ENCODE results near the gene ATG9B. TPM values are rescaled to one million over a fixed set of nuclear protein-coding genes. Genes with fewer than 3 reads are reported as not detected.

Gene ATG9B
- total RNA-seq, 2 donors from 2014 or later, result 5.3 to 12.2 TPM

GRCh38 chr7:150978126-150978789, 46.0 kb downstream of the ATG9B start, which contains the start of gene KCNH2:
Gene KCNH2 (minus strand): TSS chr7:150978321. CDS start chr7:150977913, 408 bp downstream.
- Mint-ChIP-seq H3K36me3 (ENCODE audit: low read depth) (peaks cover 2% of the 10 kb centered on the region), H3K27me3 (peaks cover 22% of the 10 kb centered on the region), H3K4me1 (peaks cover 22% of the 10 kb centered on the region), H3K27ac (peak within 1 kb of the TSS; percentile 93), H3K4me3 (peak within 1 kb of the TSS; percentile 92)
- H3K9me3 ChIP-seq (ENCODE audit: control insufficient read depth, low read length, poor library complexity, severe bottlenecking), result no peaks in the 10 kb centered on the region
- ATAC-seq (no peak), DNase-seq (peak in 2 of 3 donors; percentile 40 to 46)

- no peak for ATAC-seq
- peak overlapping the region; percentile 92 for H3K4me3 Mint-ChIP-seq
- peaks cover 24% of the 10 kb centered on the region for H3K4me1 Mint-ChIP-seq
- H3K27ac Mint-ChIP-seq, result peak overlapping the region; percentile 67
- peaks cover 22% of the 10 kb centered on the region for H3K27me3 Mint-ChIP-seq
- H3K9me3 ChIP-seq (ENCODE audit: control insufficient read depth, low read length, poor library complexity, severe bottlenecking), result no peaks in the 10 kb centered on the region
- no peak for DNase-seq
- peaks cover 2% of the 10 kb centered on the region for H3K36me3 Mint-ChIP-seq (ENCODE audit: low read depth)
Measured at GRCh38 chr7:150977382-150978125, 46.7 kb downstream of the ATG9B start.

- Mint-ChIP-seq H3K36me3 (ENCODE audit: low read depth) (peaks cover 2% of the 10 kb centered on the region), H3K27me3 (peaks cover 21% of the 10 kb centered on the region), H3K4me1 (peaks cover 24% of the 10 kb centered on the region), H3K4me3 (peak overlapping the region; percentile 92), H3K27ac (peak overlapping the region; percentile 67)
- DNase-seq, result no peak
- no peaks in the 10 kb centered on the region for H3K9me3 ChIP-seq (ENCODE audit: control insufficient read depth, low read length, poor library complexity, severe bottlenecking)
- no peak for ATAC-seq
Measured at GRCh38 chr7:150976529-150977381, 47.5 kb downstream of the ATG9B start.

- peaks cover 4% of the 10 kb centered on the region for H3K36me3 Mint-ChIP-seq (ENCODE audit: low read depth)
- peak overlapping the region; percentile 84 for H3K27ac Mint-ChIP-seq
- H3K9me3 ChIP-seq (ENCODE audit: control insufficient read depth, low read length, poor library complexity, severe bottlenecking), result no peaks in the 10 kb centered on the region
- H3K4me3 Mint-ChIP-seq, result peak overlapping the region; percentile 92
- DNase-seq (no peak), ATAC-seq (no peak)
- H3K4me1 Mint-ChIP-seq, result peaks cover 31% of the 10 kb centered on the region
- peaks cover 11% of the 10 kb centered on the region for H3K27me3 Mint-ChIP-seq
Measured at GRCh38 chr7:150975536-150976319, 48.6 kb downstream of the ATG9B start.

GRCh38 chr7:150974468-150975391, 49.6 kb downstream of the ATG9B start:
- DNase-seq (peak; percentile 68 to 82 (median 77)), ATAC-seq (peak; percentile 78)
- H3K9me3 ChIP-seq (ENCODE audit: control insufficient read depth, low read length, poor library complexity, severe bottlenecking), result no peaks in the 10 kb centered on the region
- peak overlapping the region; percentile 92 for H3K4me3 Mint-ChIP-seq
- peaks cover 4% of the 10 kb centered on the region for H3K36me3 Mint-ChIP-seq (ENCODE audit: low read depth)
- H3K4me1 Mint-ChIP-seq, result peaks cover 36% of the 10 kb centered on the region
- H3K27ac Mint-ChIP-seq, result peak overlapping the region; percentile 84
- peaks cover 9% of the 10 kb centered on the region for H3K27me3 Mint-ChIP-seq

DNA sequence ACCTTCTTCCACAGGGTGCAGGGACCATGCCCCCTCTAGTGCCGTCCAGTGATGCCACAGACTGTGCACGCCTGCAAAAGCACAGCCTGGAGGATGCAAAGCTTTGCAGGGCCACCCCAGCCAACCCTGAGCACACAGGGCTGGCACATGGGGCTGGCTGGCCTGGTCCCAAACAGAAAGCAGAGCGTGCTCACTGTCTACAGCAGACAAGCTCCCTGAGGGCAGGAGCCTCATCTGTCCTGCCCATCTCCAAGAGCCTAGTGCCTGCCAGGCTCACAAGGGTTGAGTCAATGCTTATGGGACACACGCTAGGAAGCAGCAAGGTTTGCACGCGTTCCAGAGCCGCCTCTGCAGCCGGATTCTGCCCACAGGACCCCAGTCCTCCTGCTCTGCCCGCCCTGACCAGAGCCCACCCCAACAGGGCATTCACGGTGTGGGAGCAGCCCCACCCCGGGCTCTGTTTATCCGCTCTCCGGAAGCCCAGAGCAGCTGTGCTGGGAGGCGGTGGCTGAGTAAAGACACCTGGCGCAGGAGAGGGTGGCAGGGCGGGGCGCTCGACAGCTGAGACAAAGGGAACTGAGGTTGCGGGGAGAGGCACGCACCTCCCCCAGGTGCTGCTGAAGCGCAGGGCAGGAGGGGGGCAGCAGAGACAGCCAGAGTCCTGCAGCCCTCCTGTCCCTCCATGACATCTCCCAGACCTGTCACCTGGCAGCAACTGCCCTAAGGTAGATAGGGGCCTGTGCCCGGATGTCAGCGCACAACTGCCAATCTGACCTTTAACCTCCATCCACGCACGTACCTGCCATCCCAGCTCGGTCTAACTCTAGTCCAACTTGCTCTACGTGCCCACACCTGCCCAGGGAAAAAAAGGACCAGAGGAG, 50.5 kb downstream of the ATG9B start:
- H3K4me3 Mint-ChIP-seq, result peak overlapping the region; percentile 92
- ATAC-seq (peak; percentile 43), DNase-seq (peak in 1 of 3 donors; percentile 31)
- peak overlapping the region; percentile 84 for H3K27ac Mint-ChIP-seq
- peaks cover 40% of the 10 kb centered on the region for H3K4me1 Mint-ChIP-seq
- H3K27me3 Mint-ChIP-seq, result peaks cover 9% of the 10 kb centered on the region
- H3K9me3 ChIP-seq (ENCODE audit: control insufficient read depth, low read length, poor library complexity, severe bottlenecking), result no peaks in the 10 kb centered on the region
- peaks cover 3% of the 10 kb centered on the region for H3K36me3 Mint-ChIP-seq (ENCODE audit: low read depth)

DNA sequence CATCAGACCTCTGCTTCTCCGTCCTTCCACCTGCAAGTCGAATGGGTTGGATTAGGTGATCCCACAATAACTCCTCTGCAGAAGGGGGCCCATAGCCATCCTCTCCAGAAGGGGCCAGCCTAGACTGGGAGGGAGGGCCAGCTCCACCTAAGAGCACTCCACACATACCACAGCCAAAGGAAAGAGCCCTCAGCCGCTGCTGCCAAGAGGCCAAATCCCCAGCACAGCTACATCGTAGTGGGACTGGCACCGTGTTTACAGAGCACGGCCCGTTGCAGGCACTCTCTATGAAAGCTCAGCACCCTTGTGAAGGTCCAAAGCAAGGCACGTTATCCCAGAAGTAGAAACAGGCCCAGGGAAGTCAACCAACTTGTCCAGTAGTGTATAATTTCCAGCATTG, 51.6 kb downstream of the ATG9B start:
- Mint-ChIP-seq H3K4me3 (no peak overlapping the region), H3K36me3 (ENCODE audit: low read depth) (peaks cover 2% of the 10 kb centered on the region), H3K27ac (peak overlapping the region; percentile 29), H3K27me3 (peaks cover 9% of the 10 kb centered on the region), H3K4me1 (peaks cover 42% of the 10 kb centered on the region)
- DNase-seq, result no peak
- H3K9me3 ChIP-seq (ENCODE audit: control insufficient read depth, low read length, poor library complexity, severe bottlenecking), result no peaks in the 10 kb centered on the region
- no peak for ATAC-seq

- Mint-ChIP-seq H3K36me3 (ENCODE audit: low read depth) (peaks cover 2% of the 10 kb centered on the region), H3K4me3 (no peak overlapping the region)
Measured at GRCh38 chr7:150972023-150972468, 52.2 kb downstream of the ATG9B start.

GRCh38 chr7:150971242-150972022, 52.9 kb downstream of the ATG9B start:
- ATAC-seq, result no peak
- no peaks in the 10 kb centered on the region for H3K27me3 Mint-ChIP-seq
- peaks cover 39% of the 10 kb centered on the region for H3K4me1 Mint-ChIP-seq
- peaks cover 2% of the 10 kb centered on the region for H3K36me3 Mint-ChIP-seq (ENCODE audit: low read depth)
- no peaks in the 10 kb centered on the region for H3K9me3 ChIP-seq (ENCODE audit: control insufficient read depth, low read length, poor library complexity, severe bottlenecking)
- H3K27ac Mint-ChIP-seq, result no peak overlapping the region
- no peak for DNase-seq
- no peak overlapping the region for H3K4me3 Mint-ChIP-seq

More at GRCh38 chr7:150972023-150972468, 52.2 kb downstream of the ATG9B start:
- no peaks in the 10 kb centered on the region for H3K9me3 ChIP-seq (ENCODE audit: control insufficient read depth, low read length, poor library complexity, severe bottlenecking)
- peaks cover 4% of the 10 kb centered on the region for H3K27me3 Mint-ChIP-seq
- no peak for DNase-seq
- peaks cover 42% of the 10 kb centered on the region for H3K4me1 Mint-ChIP-seq
- no peak for ATAC-seq
- H3K27ac Mint-ChIP-seq, result peak overlapping the region; percentile 29

DNA sequence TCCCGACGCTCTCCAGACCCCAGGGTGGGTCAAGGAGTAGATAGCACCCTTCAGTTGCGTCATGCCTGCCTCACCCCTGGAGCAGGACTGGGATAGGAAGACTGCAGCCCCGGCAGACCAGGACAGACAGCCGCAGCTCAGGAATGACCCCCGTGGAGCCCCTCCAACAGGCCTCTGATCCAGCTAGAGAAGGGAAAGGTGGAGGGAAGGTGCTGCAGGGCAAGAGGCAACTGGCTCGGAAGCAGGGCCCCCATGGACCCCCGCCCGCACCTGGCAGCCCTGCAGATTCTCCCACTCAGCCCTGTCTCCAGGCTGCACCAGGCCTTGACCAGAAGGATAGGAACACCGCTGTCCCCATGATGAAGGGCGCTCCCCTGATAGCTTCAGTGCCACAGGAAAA, 53.9 kb downstream of the ATG9B start:
- H3K27ac Mint-ChIP-seq, result no peak overlapping the region
- H3K4me1 Mint-ChIP-seq, result peaks cover 37% of the 10 kb centered on the region
- ATAC-seq (no peak), DNase-seq (no peak)
- H3K27me3 Mint-ChIP-seq, result no peaks in the 10 kb centered on the region
- no peak overlapping the region for H3K4me3 Mint-ChIP-seq
- no peaks in the 10 kb centered on the region for H3K9me3 ChIP-seq (ENCODE audit: control insufficient read depth, low read length, poor library complexity, severe bottlenecking)
- peaks cover 2% of the 10 kb centered on the region for H3K36me3 Mint-ChIP-seq (ENCODE audit: low read depth)

All from T-helper 17 cell (primary cell).